ENCODE measurements around the gene TNS3. TPM values are rescaled to one million over a fixed set of nuclear protein-coding genes. Genes with fewer than 3 reads are reported as not detected.

Gene TNS3
- total RNA-seq, 4 donors from 2014 or later = 6.6 to 16.0 (median 9.6) TPM

DNA sequence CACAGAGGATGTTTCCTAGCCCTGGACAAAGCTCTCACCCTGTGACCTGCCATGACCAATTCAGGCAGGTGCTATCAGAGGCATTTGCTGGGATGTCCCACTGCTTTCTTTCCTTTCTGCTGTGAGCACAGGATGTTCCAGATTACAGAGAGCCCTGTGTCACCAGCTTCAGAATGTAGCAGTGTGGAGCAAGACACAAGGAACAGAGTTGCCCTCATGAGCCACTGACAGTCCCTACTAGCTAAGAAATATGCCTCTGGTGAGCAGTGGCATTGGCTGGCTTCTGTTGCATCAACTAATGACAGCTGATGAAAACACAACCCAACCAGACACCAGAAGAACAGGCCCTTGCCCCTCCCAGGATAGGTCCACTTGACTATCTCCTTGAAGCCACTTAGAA, 337.2 kb downstream of the TNS3 start:
- no peak overlapping the region for H3K4me3 ChIP-seq
- intact Hi-C loops (cut with DNase I) = no loop called here
- TF ChIP-seq, protein P1, sequence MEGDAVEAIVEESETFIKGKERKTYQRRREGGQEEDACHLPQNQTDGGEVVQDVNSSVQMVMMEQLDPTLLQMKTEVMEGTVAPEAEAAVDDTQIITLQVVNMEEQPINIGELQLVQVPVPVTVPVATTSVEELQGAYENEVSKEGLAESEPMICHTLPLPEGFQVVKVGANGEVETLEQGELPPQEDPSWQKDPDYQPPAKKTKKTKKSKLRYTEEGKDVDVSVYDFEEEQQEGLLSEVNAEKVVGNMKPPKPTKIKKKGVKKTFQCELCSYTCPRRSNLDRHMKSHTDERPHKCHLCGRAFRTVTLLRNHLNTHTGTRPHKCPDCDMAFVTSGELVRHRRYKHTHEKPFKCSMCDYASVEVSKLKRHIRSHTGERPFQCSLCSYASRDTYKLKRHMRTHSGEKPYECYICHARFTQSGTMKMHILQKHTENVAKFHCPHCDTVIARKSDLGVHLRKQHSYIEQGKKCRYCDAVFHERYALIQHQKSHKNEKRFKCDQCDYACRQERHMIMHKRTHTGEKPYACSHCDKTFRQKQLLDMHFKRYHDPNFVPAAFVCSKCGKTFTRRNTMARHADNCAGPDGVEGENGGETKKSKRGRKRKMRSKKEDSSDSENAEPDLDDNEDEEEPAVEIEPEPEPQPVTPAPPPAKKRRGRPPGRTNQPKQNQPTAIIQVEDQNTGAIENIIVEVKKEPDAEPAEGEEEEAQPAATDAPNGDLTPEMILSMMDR (IDR thresholded peaks at IDR 0.05) = no peak
- no peak for TF ChIP-seq POLR2A (IDR thresholded peaks at IDR 0.05)
- no peaks in the 10 kb centered on the region for H3K9me3 ChIP-seq
- no peak overlapping the region for H3K27ac ChIP-seq
- no peaks in the 10 kb centered on the region for H3K27me3 ChIP-seq
- no peaks in the 10 kb centered on the region for H3K36me3 ChIP-seq
- no peaks in the 10 kb centered on the region for H3K4me1 ChIP-seq
- no peak for DNase-seq

DNA sequence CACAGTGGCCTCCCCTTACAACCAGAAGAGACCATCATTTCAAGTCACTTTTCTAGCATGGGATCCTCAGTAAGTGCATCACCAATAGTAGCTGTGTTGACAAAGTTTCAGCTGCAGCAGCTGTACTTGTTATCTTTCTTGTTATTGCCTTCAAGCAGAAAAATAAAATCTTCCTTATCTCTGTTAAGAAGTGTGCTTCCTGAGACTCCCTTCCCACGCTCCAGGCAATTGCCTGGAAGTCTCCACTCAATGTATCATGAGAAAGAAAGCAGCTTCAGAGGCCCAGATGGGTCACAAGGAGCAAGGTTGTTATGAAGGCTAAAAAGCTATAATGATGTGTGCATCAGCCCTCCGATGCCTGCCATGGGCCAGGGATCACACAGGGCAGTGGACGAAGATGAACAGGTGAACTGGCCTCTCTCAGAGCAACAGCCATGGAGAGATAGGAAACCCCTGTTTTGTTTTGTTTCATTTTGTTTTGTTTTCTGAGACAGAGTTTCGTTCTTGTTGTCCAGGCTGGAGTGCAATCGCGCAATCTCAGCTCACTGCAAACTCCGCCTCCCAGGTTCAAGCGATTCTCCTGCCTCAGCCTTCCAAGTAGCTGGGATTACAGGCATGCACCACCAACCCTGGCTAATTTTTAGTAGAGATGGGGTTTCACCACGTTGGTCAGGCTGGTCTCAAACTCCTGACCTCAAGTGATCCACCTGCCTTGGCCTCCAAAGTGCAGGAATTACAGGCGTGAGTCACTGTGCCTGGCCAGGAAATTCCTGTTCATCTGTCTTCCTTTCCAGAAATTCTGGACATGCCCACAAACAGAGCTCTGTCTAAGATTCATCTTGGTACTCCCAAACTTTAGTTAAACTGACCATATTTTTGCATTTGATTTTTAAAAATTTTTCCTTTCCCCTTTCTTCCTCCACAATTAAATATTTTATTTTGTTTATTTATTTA, 340.5 kb downstream of the TNS3 start:
- Histone ChIP-seq H3K4me3 (no peak overlapping the region), H3K9me3 (no peaks in the 10 kb centered on the region), H3K4me1 (peaks cover 0 to 4% (median 0%) of the 10 kb centered on the region in 3 donors), H3K27ac (no peak overlapping the region), H3K27me3 (no peaks in the 10 kb centered on the region), H3K36me3 (no peaks in the 10 kb centered on the region)
- intact Hi-C loops (cut with DNase I) = no loop called here
- DNase-seq = no peak
- no peak for TF ChIP-seq POLR2A (IDR thresholded peaks at IDR 0.05)
- TF ChIP-seq, protein P1 (IDR thresholded peaks at IDR 0.05) = no peak
- 68 to 80% methylated on average over 10 of the region's 10 CpGs for WGBS, 2 donors

DNA sequence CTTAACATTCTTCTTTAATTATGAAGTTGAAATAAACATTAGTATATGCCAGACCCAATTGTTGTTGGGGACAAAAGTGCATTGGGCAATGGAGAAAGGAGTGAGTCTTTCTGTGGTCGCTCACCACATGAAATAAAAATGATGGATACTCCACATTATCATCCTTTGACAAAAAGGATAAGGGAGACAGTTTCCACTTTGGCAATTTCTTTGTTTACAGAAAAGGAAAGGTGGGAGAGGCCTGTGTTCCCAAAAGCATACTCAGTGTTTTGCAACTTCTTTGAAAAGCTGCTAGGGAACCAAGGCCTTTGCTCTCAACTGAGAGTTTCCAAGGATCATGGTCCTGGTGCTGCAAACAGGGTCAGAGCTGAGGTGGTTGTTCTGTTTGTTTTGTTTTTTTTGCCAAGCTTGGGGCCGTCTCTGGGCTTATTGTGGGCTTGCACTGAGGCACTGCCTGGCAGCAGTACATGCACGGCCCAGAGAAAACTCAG, 341.9 kb downstream of the TNS3 start:
- no peak for TF ChIP-seq POLR2A (IDR thresholded peaks at IDR 0.05)
- TF ChIP-seq, protein P1 (IDR thresholded peaks at IDR 0.05) = no peak
- Histone ChIP-seq H3K27ac (no peak overlapping the region), H3K4me3 (no peak overlapping the region), H3K9me3 (no peaks in the 10 kb centered on the region), H3K27me3 (no peaks in the 10 kb centered on the region), H3K4me1 (peaks cover 0 to 4% (median 0%) of the 10 kb centered on the region in 3 donors), H3K36me3 (no peaks in the 10 kb centered on the region)
- 59 to 64% methylated on average over 3 of the region's 3 CpGs for WGBS, 2 donors
- no peak for DNase-seq
- intact Hi-C loops (cut with DNase I) = no loop called here

DNA sequence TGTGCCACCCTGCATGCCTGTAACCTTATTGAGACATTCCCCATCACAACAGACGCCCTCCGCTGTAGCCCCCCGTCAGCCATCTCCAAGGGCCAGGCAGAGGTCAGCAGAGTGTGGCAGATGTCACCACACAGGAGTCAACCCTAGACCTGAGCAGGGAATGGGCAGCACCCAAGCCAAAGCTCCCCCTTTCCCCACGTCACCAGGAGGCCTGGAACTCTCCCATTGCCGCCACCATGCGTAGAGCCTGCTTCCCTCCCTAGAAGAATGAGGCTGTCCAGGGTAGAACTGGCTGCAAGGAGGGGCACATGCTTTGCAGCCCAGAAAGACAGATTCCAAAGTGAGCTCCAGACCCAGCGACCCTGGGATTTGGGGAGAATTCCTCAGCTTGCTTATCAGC, 342.9 kb downstream of the TNS3 start:
- DNase-seq = no peak
- WGBS, 2 donors = 65 to 78% methylated on average over 2 to 5 of the region's 7 CpGs
- H3K27me3 ChIP-seq = no peaks in the 10 kb centered on the region
- H3K4me1 ChIP-seq = peaks cover 0 to 4% (median 0%) of the 10 kb centered on the region in 3 donors
- H3K27ac ChIP-seq = peak overlapping the region in 2 of 4 donors; percentile 57 to 66
- H3K9me3 ChIP-seq = no peaks in the 10 kb centered on the region
- TF ChIP-seq, protein P1 (IDR thresholded peaks at IDR 0.05) = no peak
- TF ChIP-seq POLR2A (IDR thresholded peaks at IDR 0.05) = no peak
- no peak overlapping the region for H3K4me3 ChIP-seq
- H3K36me3 ChIP-seq = no peaks in the 10 kb centered on the region
- intact Hi-C loops (cut with DNase I) = no loop called here

DNA sequence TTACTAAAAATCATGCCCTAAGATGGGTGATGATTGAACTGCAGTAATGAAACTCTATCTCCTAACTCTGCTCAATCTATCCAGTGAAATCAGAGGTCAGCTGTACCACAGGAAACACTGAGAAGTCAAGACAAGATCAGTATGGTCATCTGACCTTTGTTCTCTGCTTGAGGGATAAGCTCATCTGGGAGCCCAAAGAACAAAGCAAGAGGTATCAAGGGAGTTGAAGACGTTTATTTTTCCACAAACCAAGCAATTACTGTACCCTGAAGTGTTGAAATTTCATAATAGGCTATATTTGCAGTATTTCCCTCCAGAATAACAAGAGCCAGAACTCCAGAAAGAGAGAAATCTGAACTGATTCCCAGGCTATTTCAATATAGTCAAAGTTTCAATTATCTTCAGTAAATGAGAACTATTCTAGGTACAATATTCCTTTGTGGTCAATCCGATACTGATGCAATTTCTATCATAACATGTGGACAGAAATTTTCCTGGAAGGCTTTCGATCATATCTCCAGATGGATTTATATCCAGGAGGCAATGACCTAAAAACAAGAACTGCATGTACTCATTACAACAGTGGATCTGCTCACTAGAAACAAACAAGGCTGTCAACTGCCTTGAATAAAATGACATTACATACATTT, 345.3 kb downstream of the TNS3 start:
- WGBS, 2 donors = 66 to 71% methylated on average over 3 of the region's 3 CpGs
- DNase-seq = no peak
- intact Hi-C loops (cut with DNase I) = no loop called here

More for the DNA sequence above, 345.3 kb downstream of the TNS3 start:
- Histone ChIP-seq H3K27ac (no peak overlapping the region), H3K4me1 (peaks cover 0 to 4% (median 0%) of the 10 kb centered on the region in 3 donors), H3K36me3 (no peaks in the 10 kb centered on the region), H3K9me3 (no peaks in the 10 kb centered on the region), H3K4me3 (no peak overlapping the region), H3K27me3 (no peaks in the 10 kb centered on the region)
- TF ChIP-seq, protein P1 (IDR thresholded peaks at IDR 0.05) = no peak
- no peak for TF ChIP-seq POLR2A (IDR thresholded peaks at IDR 0.05)
